NT2/D1 (cell line): ENCODE data around the gene TMEM175.

Experiments
- SUZ12 ChIP-seq: IDR thresholded peaks from 2 replicates; pipeline ENCODE4 v1.6.1; 2011; ENCODE audit not compliant: insufficient read length, insufficient read depth; ENCODE audit errors: extremely low read depth
- YY1 ChIP-seq: IDR thresholded peaks from 2 replicates; pipeline ENCODE4 v1.6.1; 2011; ENCODE audit not compliant: insufficient read length, insufficient read depth
- ZNF274 ChIP-seq: IDR thresholded peaks from 2 replicates; pipeline ENCODE4 v1.6.1; 2011; ENCODE audit warnings: mild to moderate bottlenecking, low read depth, low read length

DNA sequence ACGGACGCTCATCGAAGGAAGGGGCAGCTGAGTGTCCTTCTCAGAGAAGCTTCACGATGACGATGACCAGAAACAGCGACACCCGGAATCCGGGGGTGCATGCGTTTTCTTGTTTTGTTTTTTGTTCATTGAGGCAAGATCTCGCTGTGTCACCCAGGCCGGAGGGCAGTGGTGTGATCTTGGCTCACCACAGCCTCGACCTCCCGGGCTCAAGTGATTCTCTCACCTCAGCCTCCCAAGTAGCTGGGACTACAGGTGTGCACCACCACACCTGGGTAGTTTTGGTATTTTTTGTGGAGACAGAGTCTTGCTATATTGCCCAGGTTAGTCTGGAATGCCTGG, 21.3 kb downstream of the TMEM175 start:
- TF ChIP-seq YY1: no peak
- TF ChIP-seq ZNF274: no peak
- TF ChIP-seq SUZ12: no peak
